GM21717 (cell line): Measurements from ENCODE around the gene OR4E2.
"Not testable (repeated sequence)": the region's sequence is repeated elsewhere in the genome, so short reads cannot be mapped to it uniquely, and the experiment has no call there.

Experiments
- ATAC-seq: cut with Tn5 transposase; IDR thresholded peaks from one replicate; pipeline ENCODE4 v1.9.1; 2021; ENCODE audit warnings: mild to moderate bottlenecking, moderate library complexity; ENCODE audit not compliant: unreplicated experiment

OR4E2 gene

DNA sequence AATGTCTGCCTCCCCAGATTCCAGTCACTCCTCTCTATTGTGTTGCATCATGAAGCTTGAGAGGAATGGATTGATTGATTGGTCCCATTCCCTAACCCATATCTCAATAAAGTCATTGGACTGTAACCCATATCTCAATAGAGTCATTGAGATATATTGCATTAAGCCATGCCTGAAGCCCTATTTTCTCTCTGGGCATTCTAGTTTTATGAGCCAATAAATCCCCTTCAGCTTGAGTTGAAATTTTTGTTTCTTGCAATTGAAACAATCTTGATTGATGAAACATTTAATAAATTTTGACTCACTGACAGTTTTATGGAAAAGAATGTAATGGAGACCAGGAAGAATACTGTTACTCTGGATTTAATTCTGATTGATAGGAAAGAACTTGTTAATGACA lies 40.8 kb downstream of the OR4E2 start:
- ATAC-seq = no peak

- ATAC-seq = not testable (repeated sequence)
Observed at GRCh38 chr14:21697662-21698061, 44.0 kb downstream of the OR4E2 start.

GRCh38 chr14:21698538-21698937 lies 44.9 kb downstream of the OR4E2 start:
- ATAC-seq = not testable (repeated sequence)

- ATAC-seq = no peak
Observed at GRCh38 chr14:21699551-21699950, 45.9 kb downstream of the OR4E2 start.

- ATAC-seq = no peak
Observed at GRCh38 chr14:21702316-21702715, 48.7 kb downstream of the OR4E2 start.

GRCh38 chr14:21703357-21704326 lies 50.0 kb downstream of the OR4E2 start:
- ATAC-seq = no peak

GRCh38 chr14:21704338-21704737 lies 50.7 kb downstream of the OR4E2 start:
- no peak for ATAC-seq

GRCh38 chr14:21711360-21711961 lies 57.8 kb downstream of the OR4E2 start:
- no peak for ATAC-seq

- ATAC-seq = no peak
Observed at GRCh38 chr14:21712036-21712435, 58.4 kb downstream of the OR4E2 start.

- ATAC-seq = no peak
Observed at GRCh38 chr14:21714318-21714929, 60.8 kb downstream of the OR4E2 start.
